Testis (tissue), 3 donors: Measurements from ENCODE around the gene RIMBP2. TPM values are rescaled to one million over a fixed set of nuclear protein-coding genes. Genes with fewer than 3 reads are reported as not detected.

Experiments
- DNase-seq: peaks from one replicate; pipeline ENCODE4 v3.0.0-alpha.2; 2019
- H3K27ac ChIP-seq, 2 donors: fragments of 200-600 bp; sonication (generic); one replicate each; pipeline ENCODE4 v1.5.1; 2019
- H3K27me3 ChIP-seq: fragments of 200-600 bp; sonication (generic); one replicate; pipeline ENCODE4 v1.5.1; 2019
- H3K36me3 ChIP-seq: fragments of 200-600 bp; sonication (generic); one replicate; pipeline ENCODE4 v1.5.1; 2017; ENCODE audit warnings: low read depth; ENCODE audit errors: missing control alignments
- H3K4me1 ChIP-seq: fragments of 200-600 bp; sonication (generic); one replicate; pipeline ENCODE4 v1.5.1; 2019
- H3K4me3 ChIP-seq, 2 donors: fragments of 200-600 bp; sonication (generic); one replicate each; pipeline ENCODE4 v1.5.1; 2017 to 2019
- H3K9me3 ChIP-seq: fragments of 200-600 bp; sonication (generic); one replicate; pipeline ENCODE4 v1.5.1; 2017
- POLR2A ChIP-seq: fragments of 450-650 bp; IDR thresholded peaks from one replicate; pipeline ENCODE4 v1.6.1; 2017; ENCODE audit warnings: antibody characterized with exemption, mild to moderate bottlenecking, moderate library complexity
- WGBS, 2 donors: methylation state at CpG; one replicate each; pipeline ENCODE4 v1.1.5; 2018; 5-methylcytosine and 5-hydroxymethylcytosine counted together
- intact Hi-C: fragments of 100-400 bp; cut with DNase I; formaldehyde crosslinking; loops from one replicate; pipeline ENCODE4 v1.15.1; 2023; ENCODE audit warnings: low total_unique reads
- polyA plus RNA-seq: library from polyadenylated mRNA; stranded (reverse); fragments of 350-450 nt; fragmentation: Illumina TruSeq; extraction: RNeasy Lipid Tissue Mini Kit (QIAGEN cat#74804); gene quantifications from one replicate; pipeline ENCODE4 v1.2.3, GENCODE V29; 2014; ENCODE audit warnings: low read depth, low replicate concordance; ENCODE audit not compliant: insufficient read depth
- total RNA-seq, 2 donors: library from RNA; depleted of rRNA; stranded (reverse); fragments of >200 nt; gene quantifications; one replicate each; pipeline ENCODE4 v1.2.3, GENCODE V29; 2016
- TF ChIP-seq, protein P1 (sequence below), 3 experiments: fragments of 450-650 bp in 2 of 3; fragments of 200-600 bp in 1 of 3; sonication (generic) in 1 of 3; IDR thresholded peaks; one replicate each; pipeline ENCODE4 v1.5.1; 2016 to 2019; ENCODE audit warnings: antibody characterized with exemption in 3 of 3, mild to moderate bottlenecking in 2 of 3, moderate library complexity in 1 of 3

RIMBP2 gene
- total and polyA plus RNA-seq, 3 donors from 2014 or later: 8.0 to 10.0 (median 8.7) TPM

- no peaks in the 10 kb centered on the region for H3K36me3 ChIP-seq
- H3K27me3 ChIP-seq: no peaks in the 10 kb centered on the region
- no peaks in the 10 kb centered on the region for H3K9me3 ChIP-seq
- no peak for DNase-seq
- H3K4me3 ChIP-seq: no peak overlapping the region
- intact Hi-C loops: no loop called here
- no peak for TF ChIP-seq POLR2A
- TF ChIP-seq, protein P1, sequence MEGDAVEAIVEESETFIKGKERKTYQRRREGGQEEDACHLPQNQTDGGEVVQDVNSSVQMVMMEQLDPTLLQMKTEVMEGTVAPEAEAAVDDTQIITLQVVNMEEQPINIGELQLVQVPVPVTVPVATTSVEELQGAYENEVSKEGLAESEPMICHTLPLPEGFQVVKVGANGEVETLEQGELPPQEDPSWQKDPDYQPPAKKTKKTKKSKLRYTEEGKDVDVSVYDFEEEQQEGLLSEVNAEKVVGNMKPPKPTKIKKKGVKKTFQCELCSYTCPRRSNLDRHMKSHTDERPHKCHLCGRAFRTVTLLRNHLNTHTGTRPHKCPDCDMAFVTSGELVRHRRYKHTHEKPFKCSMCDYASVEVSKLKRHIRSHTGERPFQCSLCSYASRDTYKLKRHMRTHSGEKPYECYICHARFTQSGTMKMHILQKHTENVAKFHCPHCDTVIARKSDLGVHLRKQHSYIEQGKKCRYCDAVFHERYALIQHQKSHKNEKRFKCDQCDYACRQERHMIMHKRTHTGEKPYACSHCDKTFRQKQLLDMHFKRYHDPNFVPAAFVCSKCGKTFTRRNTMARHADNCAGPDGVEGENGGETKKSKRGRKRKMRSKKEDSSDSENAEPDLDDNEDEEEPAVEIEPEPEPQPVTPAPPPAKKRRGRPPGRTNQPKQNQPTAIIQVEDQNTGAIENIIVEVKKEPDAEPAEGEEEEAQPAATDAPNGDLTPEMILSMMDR (IDR thresholded peaks at IDR 0.05): no peak
- no peak overlapping the region for H3K27ac ChIP-seq
- H3K4me1 ChIP-seq: peaks cover 22% of the 10 kb centered on the region
- 42 to 46% methylated on average over 11 of the region's 11 CpGs for WGBS, 2 donors
These were observed 869 bp upstream of the RIMBP2 start for GRCh38 chr12:130716969-130717366.

DNA sequence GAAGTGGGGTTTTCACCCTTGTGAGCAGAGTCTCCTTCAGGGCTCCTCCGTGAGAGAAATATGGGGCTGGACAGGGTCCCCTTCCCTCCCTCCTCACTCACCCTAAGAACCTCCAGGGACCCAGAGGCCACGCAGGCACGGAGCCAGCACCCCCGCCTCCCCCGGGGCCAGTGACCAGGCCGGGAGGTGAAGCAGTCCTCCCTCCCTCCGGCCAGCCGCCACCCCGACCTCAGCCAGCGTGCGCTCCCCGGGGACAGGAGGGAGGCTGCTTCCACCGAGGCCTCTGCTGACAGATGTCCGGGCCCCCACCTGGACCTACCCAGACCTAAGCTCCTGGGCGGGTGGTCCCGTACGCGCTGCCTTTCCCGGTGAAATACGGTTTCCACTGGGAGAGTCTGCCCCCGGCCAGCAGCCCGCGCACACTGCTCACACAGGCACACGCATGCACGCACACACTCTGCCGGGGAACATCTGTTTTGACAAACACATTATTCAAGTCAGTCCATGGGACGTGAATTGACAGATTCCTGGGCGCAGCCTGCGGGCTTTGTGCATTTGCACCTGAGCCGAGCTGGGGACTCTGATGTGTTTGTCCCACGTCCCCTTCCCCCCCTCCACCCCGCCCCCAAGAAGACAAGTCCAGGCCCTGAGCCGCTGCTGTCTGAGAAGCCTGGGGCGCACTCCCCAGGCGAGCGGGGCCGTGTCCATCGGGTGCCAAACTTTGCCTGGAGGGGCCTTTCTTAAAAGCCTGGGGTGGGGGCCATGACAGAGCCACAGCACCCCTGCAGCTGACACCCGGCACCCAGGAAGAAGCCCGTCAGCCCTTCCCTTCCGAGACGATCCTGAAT, 725 bp downstream of the RIMBP2 start:
- Histone ChIP-seq H3K27me3 (no peaks in the 10 kb centered on the region), H3K9me3 (no peaks in the 10 kb centered on the region), H3K27ac (no peak overlapping the region), H3K4me3 (peak overlapping the region; percentile 22 to 58), H3K4me1 (peaks cover 22% of the 10 kb centered on the region), H3K36me3 (no peaks in the 10 kb centered on the region)
- TF ChIP-seq, protein P1 (IDR thresholded peaks at IDR 0.05): no peak
- no peak for TF ChIP-seq POLR2A
- intact Hi-C loops: no loop called here
- peak; percentile 12 for DNase-seq
- 0 to 2% methylated on average over 1 to 42 of the region's 42 CpGs for whole genome bisulfite sequencing, 2 donors

DNA sequence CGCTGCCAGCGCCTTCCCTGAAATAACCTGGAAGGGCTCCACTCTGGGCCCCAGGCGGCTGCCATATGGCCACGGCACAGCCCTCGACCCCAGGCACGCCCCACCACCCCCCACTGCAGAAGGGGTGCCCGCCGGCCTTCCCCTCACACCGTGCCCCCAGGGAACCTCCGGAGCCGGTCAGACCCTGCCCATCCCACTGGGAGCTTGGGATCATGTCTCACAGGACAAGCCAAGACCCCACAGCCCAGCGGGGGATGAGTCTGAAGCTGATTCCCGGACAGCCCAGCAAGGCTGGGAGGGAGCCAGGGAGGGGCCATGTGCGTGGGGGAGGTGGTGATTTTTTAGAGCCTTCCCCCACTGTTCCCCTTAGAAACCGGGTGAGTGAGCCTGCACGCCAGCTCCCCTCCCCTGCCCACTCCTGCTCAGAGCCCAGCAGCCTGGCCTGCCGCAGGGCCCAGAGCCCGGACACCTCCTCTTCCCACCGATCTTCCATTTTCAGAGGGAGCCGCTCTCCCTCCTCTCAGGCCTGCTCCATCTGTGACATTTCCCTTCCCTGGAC, 1.4 kb downstream of the RIMBP2 start:
- Histone ChIP-seq H3K27me3 (no peaks in the 10 kb centered on the region), H3K9me3 (no peaks in the 10 kb centered on the region), H3K27ac (no peak overlapping the region), H3K36me3 (no peaks in the 10 kb centered on the region), H3K4me1 (peaks cover 22% of the 10 kb centered on the region), H3K4me3 (peak overlapping the region; percentile 33 to 58)
- peak; percentile 22 for DNase-seq
- TF ChIP-seq, protein P1 (IDR thresholded peaks at IDR 0.05): no peak
- TF ChIP-seq POLR2A: no peak
- intact Hi-C loops: no loop called here
- 0 to 2% methylated on average over 6 to 13 of the region's 20 CpGs for WGBS, 2 donors

- Histone ChIP-seq H3K36me3 (no peaks in the 10 kb centered on the region), H3K4me1 (peaks cover 22% of the 10 kb centered on the region), H3K27ac (no peak overlapping the region), H3K9me3 (no peaks in the 10 kb centered on the region), H3K27me3 (no peaks in the 10 kb centered on the region), H3K4me3 (peak overlapping the region; percentile 33 to 58)
- WGBS, 2 donors: 0 to 1% methylated on average over 4 to 19 of the region's 20 CpGs
- TF ChIP-seq, protein P1 (IDR thresholded peaks at IDR 0.05): no peak
- no peak for TF ChIP-seq POLR2A
- intact Hi-C loops: no loop called here
- DNase-seq: peak; percentile 47
These were observed 2.0 kb downstream of the RIMBP2 start for GRCh38 chr12:130714091-130714590.
